MG63 (cell line): ENCODE data around the gene PRPF8. TPM values are rescaled to one million over a fixed set of nuclear protein-coding genes. Genes with fewer than 3 reads are reported as not detected.
"Not testable (repeated sequence)": the region's sequence is repeated elsewhere in the genome, so short reads cannot be mapped to it uniquely, and the experiment has no call there.

Source experiments
- DNase-seq: peaks from one replicate; pipeline ENCODE4 v3.0.0-alpha.2; 2020
- H3K27me3 ChIP-seq: fragments of 250-450 bp; sonication (Bioruptor Pico); 2 replicates; pipeline ENCODE4 v1.5.1; 2020; ENCODE audit warnings: mild to moderate bottlenecking, moderate library complexity
- H3K36me3 ChIP-seq: fragments of 250-450 bp; sonication (Bioruptor Pico); 2 replicates; pipeline ENCODE4 v1.5.1; 2020; ENCODE audit warnings: mild to moderate bottlenecking, moderate library complexity
- H3K4me3 ChIP-seq: fragments of 250-450 bp; sonication (Bioruptor Pico); 2 replicates; pipeline ENCODE4 v1.5.1; 2020; ENCODE audit warnings: mild to moderate bottlenecking, moderate library complexity
- H3K9me3 ChIP-seq: fragments of 250-450 bp; sonication (Bioruptor Pico); 2 replicates; pipeline ENCODE4 v1.5.1; 2020; ENCODE audit warnings: mild to moderate bottlenecking, moderate library complexity
- total RNA-seq: library from RNA; depleted of rRNA; stranded (reverse); fragments of >200 nt; shearing (Covaris generic); gene quantifications from 2 replicates; pipeline ENCODE4 v1.2.3, GENCODE V29; 2014; ENCODE audit warnings: low replicate concordance; rRNA removed

PRPF8 gene
- 80.5 and 100 TPM in 2 replicates for total RNA-seq

DNA sequence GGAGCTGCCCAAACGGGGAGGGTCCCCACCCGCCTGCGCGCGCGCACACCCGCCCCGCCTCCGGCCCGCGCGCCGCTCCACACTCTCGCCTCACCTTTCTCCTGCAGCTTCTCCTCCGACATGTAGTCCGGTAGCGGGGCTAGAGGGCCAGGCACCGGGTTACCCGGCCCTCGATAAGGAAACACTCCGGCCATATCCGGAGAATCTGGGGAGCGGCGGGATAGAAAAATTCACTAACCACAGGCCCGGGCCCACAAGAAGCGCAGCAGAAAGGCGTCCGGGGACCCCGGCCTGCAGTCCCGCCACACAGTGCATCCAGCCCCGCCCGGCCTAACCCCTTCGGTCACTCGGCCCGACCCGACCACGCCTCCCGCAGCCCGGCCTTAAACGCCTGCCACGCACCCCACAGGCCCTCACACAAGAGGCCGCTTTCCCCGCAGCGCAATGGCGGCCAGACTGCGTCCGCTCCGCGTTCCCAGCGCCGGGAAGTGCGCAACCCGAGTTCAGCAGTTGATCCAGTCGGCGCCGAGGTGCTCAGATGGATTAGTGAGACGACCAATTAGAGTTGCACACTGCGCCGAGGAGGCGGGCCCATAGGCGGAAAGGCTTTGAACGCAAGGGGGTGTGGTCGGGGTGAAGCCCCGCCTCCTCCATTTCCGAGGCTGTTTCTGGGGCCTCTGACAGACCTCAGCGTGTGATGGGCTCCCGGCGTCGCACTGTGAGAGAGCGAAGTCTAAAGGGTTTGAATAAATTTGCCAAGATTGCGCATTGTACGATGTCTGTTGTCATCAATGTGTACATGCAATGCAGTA lies at the start of gene PRPF8:
PRPF8 (minus strand) TSS at position 490 of the 812 bp plus-strand sequence; CDS start at position 194, 296 bp downstream.
- peak; percentile 91 for DNase-seq
- Histone ChIP-seq H3K36me3 (peaks cover 40% of the 10 kb centered on the region), H3K4me3 (peak within 1 kb of the TSS; percentile 90), H3K9me3 (no peaks in the 10 kb centered on the region), H3K27me3 (no peaks in the 10 kb centered on the region)

DNA sequence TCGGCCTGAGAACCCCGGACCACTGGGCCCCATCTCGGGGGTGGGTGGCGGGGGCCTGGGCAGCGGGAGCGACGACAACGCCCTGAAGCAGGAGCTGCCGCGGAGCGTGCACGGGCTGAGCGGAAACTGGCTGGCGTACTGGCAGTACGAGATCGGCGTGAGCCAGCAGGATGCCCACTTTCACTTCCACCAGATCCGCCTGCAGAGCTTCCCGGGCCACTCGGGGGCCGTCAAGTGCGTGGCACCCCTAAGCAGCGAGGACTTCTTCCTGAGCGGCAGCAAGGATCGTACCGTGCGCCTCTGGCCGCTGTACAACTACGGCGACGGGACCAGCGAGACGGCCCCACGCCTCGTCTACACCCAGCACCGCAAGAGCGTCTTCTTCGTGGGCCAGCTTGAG lies 49.1 kb upstream of the PRPF8 start:
- H3K9me3 ChIP-seq: no peaks in the 10 kb centered on the region
- no peak for DNase-seq

DNA sequence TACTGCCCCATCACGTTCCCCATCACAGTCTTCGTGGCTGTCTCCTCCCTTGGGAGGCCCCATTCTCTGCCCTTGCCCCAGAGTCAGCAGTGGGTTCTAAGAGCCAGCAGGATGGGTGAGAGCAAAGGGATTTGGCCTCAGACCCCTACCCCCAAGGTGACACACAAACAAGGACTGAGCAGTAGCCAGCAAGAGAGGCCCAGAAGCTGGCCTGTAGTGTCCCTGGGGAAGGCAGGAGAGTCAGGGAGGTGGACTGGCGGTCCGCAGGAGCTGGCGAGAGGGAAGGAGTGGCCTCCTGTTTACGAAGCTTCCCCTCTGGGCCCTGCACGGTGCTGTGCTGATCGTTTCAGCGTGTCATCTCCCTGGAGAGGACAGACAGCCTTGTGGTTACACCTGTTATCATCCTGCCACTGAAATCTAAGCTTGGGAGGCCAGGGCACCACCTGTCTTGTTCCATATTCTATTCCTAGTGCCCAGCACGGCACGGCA lies 48.2 kb upstream of the PRPF8 start:
- Histone ChIP-seq H3K27me3 (no peaks in the 10 kb centered on the region), H3K36me3 (no peaks in the 10 kb centered on the region), H3K9me3 (no peaks in the 10 kb centered on the region), H3K4me3 (no peak overlapping the region)
- no peak for DNase-seq

More for the DNA sequence above, 49.1 kb upstream of the PRPF8 start:
- Histone ChIP-seq H3K36me3 (no peaks in the 10 kb centered on the region), H3K4me3 (no peak overlapping the region), H3K27me3 (no peaks in the 10 kb centered on the region)

DNA sequence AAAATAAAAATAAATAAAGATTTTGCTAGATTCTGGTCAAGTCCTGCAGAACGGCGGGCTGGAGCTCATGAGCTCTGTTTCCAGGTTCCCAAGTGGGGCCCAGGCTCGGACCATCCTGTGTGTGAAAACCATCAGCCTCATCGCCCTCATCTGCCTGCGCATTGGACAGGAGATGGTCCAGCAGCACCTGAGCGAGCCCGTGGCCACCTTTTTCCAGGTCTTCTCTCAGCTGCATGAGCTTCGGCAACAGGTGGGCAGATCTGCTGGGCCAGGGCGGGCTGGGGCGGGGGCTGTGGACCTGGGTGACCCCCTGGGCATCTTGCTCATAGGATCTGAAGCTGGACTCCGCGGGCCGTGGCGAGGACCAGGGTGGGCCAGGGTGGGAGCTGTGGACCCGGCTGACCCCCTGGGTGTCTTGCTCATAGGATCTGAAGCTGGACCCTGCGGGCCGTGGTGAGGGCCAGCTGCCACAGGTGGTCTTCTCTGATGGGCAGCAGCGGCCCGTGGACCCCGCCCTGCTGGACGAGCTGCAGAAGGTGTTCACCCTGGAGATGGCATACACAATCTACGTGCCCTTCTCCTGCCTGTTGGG lies 47.7 kb upstream of the PRPF8 start:
- no peaks in the 10 kb centered on the region for H3K9me3 ChIP-seq
- H3K4me3 ChIP-seq: no peak overlapping the region
- no peaks in the 10 kb centered on the region for H3K27me3 ChIP-seq
- no peaks in the 10 kb centered on the region for H3K36me3 ChIP-seq
- DNase-seq: no peak

DNA sequence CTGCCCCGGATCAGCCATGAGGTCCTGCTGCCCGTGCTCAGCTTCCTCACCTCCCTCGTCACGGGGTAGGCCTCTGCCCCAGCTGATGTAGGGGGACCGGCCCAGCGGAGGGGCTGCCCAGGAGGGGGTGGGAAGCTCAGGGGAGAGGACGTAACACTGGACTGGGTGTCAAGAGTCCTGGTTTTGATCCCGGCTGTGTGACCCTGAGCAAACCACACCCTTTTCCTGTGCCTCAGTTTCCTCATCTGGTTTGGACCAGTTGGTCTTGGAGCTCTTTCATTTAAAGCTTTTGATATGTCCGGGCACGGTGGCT lies 46.5 kb upstream of the PRPF8 start:
- Histone ChIP-seq H3K27me3 (no peaks in the 10 kb centered on the region), H3K36me3 (no peaks in the 10 kb centered on the region), H3K9me3 (no peaks in the 10 kb centered on the region), H3K4me3 (no peak overlapping the region)
- no peak for DNase-seq

DNA sequence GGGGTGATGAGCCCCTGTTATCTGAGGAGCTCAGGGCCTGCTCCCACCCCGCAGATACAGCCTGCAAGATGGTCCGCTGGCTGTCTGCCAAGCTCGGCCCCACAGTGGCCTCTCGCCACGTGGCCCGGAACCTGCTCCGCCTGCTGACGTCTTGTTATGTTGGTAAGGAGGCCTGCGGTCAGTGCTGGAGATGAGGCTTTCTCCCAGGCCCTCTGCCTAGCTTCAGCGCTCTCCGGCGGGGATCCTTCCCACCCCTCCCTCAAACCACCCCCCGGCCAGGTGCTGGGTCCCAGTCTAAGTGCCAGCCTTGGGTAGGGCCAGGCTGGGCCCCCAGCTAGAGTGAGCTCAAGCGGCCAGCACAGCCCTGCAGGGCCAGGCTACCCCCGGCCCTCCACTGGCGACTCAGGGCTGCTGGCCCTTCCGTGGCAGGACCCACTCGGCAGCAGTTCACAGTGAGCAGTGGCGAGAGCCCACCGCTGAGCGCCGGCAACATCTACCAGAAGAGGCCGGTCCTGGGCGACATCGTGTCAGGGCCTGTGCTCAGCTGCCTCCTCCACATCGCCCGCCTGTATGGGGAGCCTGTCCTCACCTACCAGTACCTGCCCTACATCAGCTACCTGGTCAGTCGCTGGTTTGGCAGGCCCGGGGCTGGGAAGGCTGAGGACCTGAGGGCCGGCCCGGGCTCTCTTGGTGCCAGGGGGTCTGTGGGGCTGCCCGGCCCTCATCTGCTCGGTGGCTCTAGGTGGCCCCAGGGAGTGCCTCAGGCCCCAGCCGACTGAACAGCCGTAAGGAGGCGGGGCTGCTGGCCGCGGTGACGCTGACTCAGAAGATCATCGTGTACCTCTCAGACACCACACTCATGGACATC lies 45.9 kb upstream of the PRPF8 start:
- Histone ChIP-seq H3K36me3 (no peaks in the 10 kb centered on the region), H3K4me3 (no peak overlapping the region), H3K27me3 (no peaks in the 10 kb centered on the region), H3K9me3 (no peaks in the 10 kb centered on the region)
- no peak for DNase-seq

DNA sequence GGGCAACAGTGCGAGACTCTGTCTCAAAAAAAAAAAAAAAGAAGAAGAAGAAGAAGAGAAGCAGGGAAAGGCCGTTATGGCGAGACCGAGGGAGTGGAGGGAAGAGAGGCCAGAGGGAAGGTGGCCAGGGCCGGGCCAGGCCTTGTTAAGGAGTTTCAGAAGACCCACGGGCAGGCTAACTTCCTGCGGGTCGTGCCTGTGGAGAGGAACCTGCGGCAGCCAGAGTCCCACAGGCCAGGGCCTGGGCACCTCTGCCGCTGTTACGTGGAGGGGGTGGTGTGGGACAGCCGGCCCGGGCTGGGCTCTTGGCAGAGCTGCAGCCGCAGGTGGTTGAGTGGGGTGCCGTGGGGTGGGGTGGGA lies 45.3 kb upstream of the PRPF8 start:
- H3K9me3 ChIP-seq: no peaks in the 10 kb centered on the region
- no peak for DNase-seq
- no peaks in the 10 kb centered on the region for H3K36me3 ChIP-seq
- no peaks in the 10 kb centered on the region for H3K27me3 ChIP-seq
- no peak overlapping the region for H3K4me3 ChIP-seq

DNA sequence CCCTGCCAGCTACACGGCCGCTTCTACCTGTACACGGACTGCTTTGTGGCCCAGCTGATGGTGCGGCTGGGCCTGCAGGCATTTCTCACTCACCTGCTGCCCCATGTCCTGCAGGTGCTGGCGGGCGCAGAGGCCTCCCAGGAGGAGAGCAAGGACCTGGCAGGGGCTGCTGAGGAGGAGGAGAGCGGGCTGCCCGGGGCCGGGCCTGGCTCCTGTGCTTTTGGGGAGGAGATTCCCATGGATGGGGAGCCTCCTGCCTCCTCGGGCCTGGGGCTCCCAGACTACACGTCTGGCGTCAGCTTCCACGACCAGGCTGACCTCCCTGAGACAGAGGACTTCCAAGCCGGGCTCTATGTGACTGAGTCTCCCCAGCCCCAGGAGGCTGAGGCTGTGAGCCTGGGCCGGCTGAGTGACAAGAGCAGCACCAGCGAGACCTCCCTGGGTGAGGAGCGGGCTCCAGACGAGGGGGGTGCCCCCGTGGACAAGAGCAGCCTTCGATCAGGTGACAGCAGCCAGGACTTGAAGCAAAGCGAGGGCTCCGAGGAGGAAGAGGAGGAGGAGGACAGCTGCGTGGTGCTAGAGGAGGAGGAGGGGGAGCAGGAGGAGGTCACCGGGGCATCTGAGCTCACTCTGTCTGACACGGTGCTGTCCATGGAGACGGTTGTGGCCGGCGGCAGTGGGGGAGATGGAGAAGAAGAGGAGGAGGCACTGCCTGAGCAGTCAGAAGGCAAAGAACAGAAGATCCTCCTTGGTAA lies 43.4 kb upstream of the PRPF8 start:
- no peaks in the 10 kb centered on the region for H3K9me3 ChIP-seq
- DNase-seq: no peak
- H3K36me3 ChIP-seq: no peaks in the 10 kb centered on the region

DNA sequence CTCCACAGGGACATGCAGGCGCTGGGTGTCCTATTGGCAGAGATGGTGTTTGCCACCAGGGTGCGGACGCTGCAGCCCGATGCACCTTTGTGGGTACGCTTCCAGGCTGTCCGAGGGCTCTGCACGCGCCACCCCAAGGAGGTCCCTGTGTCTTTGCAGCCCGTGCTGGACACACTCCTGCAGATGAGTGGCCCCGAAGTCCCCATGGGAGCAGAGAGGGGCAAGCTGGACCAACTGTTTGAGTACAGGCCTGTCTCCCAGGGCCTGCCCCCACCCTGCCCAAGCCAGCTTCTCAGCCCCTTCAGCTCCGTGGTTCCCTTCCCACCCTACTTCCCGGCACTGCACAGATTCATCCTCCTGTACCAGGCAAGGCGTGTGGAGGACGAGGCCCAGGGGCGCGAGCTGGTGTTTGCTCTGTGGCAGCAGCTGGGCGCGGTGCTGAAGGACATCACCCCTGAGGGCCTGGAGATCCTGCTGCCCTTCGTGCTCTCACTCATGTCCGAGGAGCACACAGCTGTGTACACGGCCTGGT lies 42.7 kb upstream of the PRPF8 start:
- Histone ChIP-seq H3K4me3 (no peak overlapping the region), H3K27me3 (no peaks in the 10 kb centered on the region), H3K36me3 (no peaks in the 10 kb centered on the region), H3K9me3 (no peaks in the 10 kb centered on the region)
- DNase-seq: no peak

More for the DNA sequence above, 43.4 kb upstream of the PRPF8 start:
- H3K27me3 ChIP-seq: no peaks in the 10 kb centered on the region
- no peak overlapping the region for H3K4me3 ChIP-seq

DNA sequence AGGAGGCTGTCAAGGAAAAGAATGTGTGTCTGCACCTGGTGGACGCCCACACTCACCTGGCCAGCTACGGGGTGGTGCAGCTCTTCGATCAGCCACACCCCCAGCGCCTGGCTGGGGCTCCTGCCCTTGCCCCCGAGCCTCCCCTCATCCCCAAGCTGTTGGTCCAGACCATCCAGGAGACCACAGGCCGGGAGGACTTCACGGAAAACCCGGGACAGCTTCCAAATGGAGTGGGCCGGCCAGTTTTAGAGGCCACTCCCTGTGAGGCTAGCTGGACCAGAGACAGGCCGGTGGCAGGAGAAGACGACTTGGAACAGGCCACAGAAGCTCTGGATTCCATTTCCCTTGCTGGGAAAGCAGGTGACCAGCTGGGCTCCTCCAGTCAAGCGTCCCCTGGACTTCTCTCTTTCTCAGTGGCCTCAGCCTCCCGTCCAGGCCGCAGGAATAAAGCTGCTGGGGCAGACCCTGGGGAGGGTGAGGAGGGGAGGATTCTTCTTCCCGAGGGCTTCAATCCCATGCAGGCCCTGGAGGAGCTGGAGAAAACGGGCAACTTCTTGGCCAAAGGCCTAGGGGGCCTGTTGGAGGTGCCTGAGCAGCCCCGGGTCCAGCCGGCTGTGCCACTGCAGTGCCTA lies 42.1 kb upstream of the PRPF8 start:
- H3K27me3 ChIP-seq: no peaks in the 10 kb centered on the region
- no peaks in the 10 kb centered on the region for H3K36me3 ChIP-seq
- H3K9me3 ChIP-seq: no peaks in the 10 kb centered on the region
- DNase-seq: no peak
- H3K4me3 ChIP-seq: no peak overlapping the region

DNA sequence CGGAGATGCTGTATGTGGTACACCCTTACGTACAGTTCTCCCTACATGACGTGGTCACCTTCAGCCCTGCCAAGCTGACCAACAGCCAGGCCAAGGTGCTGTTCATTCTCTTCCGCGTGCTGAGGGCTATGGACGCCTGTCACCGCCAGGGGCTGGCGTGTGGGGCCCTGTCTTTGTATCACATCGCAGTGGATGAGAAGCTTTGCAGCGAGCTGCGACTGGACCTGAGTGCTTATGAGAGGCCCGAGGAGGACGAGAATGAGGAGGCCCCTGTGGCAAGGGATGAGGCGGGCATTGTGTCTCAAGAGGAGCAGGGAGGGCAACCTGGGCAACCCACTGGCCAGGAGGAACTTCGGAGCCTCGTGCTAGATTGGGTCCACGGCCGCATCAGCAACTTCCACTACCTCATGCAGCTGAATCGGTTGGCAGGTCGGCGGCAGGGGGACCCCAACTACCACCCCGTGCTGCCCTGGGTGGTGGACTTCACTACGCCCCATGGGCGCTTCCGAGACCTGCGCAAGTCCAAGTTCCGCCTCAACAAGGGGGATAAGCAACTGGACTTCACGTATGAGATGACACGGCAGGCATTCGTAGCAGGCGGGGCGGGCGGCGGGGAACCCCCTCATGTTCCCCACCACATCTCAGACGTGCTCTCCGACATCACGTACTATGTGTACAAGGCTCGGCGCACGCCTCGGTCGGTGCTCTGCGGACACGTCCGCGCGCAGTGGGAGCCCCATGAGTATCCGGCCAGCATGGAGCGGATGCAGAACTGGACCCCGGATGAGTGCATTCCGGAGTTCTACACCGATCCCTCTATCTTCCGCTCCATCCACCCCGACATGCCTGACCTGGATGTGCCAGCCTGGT lies 41.2 kb upstream of the PRPF8 start:
- no peak for DNase-seq
- H3K4me3 ChIP-seq: no peak overlapping the region
- no peaks in the 10 kb centered on the region for H3K9me3 ChIP-seq
- no peaks in the 10 kb centered on the region for H3K36me3 ChIP-seq
- no peaks in the 10 kb centered on the region for H3K27me3 ChIP-seq

DNA sequence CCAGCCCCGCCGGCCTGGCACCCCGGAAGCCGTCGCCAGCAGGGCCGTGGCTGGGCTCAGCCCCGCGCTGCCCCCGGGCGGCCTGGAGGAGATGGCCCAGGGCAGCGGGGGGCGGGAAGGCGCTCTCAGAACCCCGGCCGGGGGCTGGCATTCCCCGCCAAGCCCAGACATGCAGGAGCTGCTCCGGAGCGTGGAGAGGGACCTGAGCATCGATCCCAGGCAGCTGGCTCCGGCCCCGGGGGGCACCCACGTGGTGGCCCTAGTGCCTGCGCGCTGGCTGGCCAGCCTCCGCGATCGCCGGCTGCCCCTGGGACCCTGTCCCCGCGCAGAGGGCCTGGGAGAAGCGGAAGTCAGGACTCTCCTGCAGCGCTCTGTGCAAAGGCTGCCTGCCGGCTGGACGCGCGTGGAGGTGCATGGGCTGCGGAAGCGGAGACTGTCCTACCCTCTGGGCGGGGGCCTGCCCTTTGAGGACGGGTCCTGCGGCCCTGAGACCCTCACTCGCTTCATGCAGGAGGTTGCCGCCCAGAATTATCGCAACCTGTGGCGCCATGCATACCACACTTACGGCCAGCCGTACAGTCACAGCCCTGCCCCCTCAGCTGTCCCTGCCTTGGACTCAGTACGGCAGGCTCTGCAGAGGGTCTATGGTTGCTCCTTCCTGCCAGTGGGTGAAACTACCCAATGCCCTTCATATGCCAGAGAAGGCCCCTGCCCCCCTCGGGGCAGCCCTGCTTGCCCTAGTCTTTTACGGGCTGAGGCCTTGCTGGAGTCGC lies 40.4 kb upstream of the PRPF8 start:
- no peaks in the 10 kb centered on the region for H3K27me3 ChIP-seq
- no peaks in the 10 kb centered on the region for H3K36me3 ChIP-seq
- no peak for DNase-seq
- H3K4me3 ChIP-seq: peak overlapping the region; percentile 51
- H3K9me3 ChIP-seq: no peaks in the 10 kb centered on the region

DNA sequence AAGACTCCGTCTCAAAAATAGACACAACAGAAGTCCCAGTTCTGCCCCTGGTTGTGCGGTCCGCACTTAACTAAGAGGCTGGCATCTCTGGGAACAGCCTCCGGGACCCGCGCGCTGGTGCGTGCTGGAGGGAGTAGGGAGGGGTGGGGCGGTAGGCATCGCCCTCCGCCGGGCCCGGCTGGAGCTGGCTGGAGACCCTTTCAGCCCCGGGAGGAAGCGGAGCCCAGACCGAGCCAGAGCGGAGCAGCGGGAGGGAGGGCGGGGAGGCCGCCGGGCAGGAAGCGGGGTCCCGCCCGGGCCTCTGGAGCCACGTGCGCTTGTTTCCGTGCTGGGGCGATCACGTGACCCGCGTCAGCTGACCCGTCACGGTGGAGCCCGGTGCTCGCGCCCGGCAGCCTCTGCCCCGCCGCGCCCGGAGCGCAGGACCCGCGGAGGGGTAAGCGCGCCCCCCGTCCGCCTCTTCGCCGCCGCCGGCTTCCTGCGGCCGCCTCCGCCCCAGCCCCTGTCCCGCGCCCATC lies 39.7 kb upstream of the PRPF8 start, which contains the start of gene WDR81:
WDR81 (plus strand) TSS at position 354 of the 518 bp plus-strand sequence. CDS start 256 bp downstream, outside the sequence.
- H3K27me3 ChIP-seq: no peaks in the 10 kb centered on the region
- peak; percentile 87 for DNase-seq
- H3K4me3 ChIP-seq: peak within 1 kb of the TSS; percentile 51
- no peaks in the 10 kb centered on the region for H3K36me3 ChIP-seq
- no peaks in the 10 kb centered on the region for H3K9me3 ChIP-seq

DNA sequence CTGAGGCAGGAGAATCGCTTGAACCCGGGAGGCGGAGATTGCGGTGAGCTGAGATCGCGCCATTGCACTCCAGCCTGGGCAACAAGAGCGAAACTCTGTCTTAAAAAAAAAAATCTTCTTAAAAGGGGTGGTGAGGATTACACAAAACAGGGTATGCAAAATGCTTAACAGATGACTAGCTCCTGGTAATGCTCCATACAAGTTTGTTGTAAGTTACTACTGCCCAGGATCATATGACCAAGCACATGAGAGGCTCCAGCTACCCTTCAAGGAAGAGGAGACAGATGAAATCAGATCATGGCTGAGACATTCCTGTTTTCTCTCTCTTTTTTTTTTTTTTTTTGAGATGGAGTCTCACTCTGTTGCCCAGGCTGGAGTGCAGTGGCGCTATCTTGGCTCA lies 37.4 kb upstream of the PRPF8 start:
- DNase-seq, H3K9me3 ChIP-seq, H3K4me3 ChIP-seq, H3K27me3 ChIP-seq, H3K36me3 ChIP-seq: not testable (repeated sequence)
